Bone marrow (tissue), 2 donors: ENCODE measurements around the gene CORO7.

Experiments
- DNase-seq, 2 donors: peaks; one replicate each; lab custom pipeline; 2025; lab: John Stamatoyannopoulos, UW

The CORO7 gene

DNA sequence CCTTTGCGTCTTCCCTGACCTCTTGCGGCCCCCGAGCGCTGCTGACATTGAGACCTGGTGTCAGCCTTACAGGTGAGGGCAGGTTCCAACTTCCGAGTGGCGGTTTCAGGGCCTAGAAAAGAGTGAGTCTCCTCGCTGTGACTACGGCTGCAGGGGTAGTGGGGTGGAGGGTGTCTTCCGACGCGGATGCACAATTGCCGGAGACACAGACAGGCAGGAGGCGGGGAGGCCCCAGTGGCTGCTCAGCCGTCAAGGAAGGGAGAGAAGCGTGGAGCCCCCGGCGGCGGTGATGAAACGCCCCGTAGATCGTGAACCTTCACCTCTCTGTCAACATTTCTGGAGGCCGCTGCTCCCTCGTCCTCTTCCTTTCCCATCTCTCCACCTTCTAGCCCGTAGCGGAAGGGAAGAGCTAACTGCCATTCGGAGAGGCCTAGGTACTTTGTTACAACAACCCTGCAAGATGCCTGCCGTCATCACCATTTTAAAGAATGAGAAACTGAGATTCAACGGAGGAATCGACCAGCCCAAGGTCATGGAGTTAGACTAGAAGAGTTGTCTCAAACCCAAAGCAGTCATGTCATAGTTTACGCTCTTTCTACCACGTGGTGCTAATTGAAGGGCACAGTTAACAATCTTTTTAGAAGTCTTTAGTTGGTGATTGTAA lies 9.8 kb upstream of the CORO7 start:
- no peak for DNase-seq

DNA sequence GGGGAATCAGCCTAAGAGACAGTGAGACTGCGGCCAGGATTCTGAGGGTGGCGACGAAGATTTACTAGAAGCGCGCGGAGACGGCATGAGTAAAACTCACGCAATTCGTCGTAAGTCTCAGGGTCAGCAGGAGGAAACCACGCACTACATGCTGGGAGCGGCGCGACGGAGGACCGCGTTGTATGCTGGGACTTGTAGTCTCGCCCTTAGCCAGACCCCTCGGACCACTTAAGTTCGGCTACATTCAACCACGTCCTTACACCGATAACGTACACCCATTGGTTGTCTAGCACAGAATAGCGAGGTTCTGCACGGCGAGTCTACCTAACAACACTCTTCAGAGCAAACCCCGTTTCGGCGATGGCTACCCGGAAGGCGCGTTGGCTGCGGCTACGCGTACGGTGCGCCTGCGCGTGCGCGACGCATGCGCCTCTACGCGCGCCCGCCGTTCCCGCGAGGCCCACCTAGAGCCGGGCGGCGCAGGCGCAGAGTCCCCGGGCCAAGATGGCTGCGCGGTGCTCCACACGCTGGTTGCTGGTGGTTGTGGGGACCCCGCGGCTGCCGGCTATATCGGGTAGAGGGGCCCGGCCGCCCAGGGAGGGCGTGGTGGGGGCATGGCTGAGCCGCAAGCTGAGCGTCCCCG lies 9.1 kb upstream of the CORO7 start, which contains the start of gene DNAJA3:
DNAJA3 (plus strand) TSS at position 491 of the 643 bp plus-strand sequence; CDS start at position 505, 14 bp downstream.
- peak; percentile 92 to 94 for DNase-seq

GRCh38 chr16:4420505-4421105 lies 4.2 kb upstream of the CORO7 start:
- DNase-seq = no peak

DNA sequence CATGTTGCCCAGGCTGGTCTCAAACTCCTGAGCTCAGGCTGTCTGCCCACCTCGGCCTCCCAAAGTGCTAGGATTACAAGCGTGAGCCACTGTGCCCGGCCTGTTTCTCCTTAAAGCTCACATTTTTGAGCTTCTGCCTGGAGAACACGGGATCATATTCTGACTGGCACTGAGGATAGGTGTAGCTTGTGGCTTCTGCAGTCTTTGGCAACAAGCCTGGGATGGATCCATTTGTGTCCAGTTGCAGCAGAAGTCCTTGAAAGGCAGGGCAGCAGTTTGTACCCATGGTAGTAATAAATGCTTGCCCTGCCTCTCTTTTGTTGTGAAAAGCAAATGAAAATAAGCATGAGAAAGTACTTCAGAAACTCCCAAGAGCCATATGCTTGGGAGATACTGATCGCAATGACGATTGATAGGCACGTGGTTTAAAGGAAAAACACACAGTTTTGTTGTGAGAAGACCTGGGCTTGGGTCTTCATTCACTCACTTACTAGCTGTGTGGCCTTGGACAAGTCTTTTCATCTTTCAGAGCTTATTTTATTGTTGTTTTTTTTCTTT lies 3.1 kb upstream of the CORO7 start:
- DNase-seq = no peak

- peak; percentile 44 to 50 for DNase-seq
Observed at GRCh38 chr16:4415538-4416199, 727 bp downstream of the CORO7 start.

GRCh38 chr16:4414187-4414917 lies 2.0 kb downstream of the CORO7 start:
- no peak for DNase-seq

DNA sequence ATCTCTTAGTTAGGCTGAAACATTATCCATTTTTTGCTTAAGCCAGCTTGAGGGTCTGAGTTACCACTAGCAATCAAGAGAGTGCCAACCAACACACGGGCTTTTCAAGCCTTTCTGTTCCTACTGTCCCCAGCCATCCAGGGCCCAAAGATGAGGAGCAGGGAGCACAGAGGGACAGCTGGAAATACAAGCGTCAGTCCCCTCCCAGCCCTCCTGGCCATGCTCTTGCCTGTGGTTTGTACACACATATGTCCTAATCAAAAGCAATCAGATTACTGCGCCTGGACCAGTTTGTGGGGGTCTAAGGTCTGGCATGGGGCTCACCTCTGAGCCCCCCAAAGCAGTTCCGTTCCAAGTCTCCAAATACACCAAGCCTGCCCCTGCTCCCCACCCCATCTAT lies 3.5 kb downstream of the CORO7 start:
- DNase-seq = no peak

DNA sequence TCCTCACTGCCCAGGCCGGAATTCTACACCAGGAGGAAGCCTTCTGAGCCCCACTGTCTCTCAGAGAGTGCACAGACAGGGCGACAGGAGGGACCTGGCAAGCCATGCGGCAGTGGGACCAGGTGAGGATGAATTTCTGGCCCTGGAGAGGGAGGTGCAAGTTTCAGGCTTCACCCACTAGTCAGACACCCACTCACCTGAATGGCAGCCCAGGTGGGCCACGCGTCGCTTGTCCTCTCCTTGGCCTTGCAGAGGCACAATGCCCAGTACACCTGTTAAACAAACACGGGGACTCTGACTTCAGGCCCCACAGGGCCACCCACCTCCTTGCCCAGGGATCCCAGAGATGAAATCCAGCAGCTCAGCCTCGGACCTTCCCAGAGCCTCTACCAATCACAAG lies 4.2 kb downstream of the CORO7 start:
- DNase-seq = no peak

- no peak for DNase-seq
Observed at GRCh38 chr16:4411684-4412083, 4.7 kb downstream of the CORO7 start.

DNA sequence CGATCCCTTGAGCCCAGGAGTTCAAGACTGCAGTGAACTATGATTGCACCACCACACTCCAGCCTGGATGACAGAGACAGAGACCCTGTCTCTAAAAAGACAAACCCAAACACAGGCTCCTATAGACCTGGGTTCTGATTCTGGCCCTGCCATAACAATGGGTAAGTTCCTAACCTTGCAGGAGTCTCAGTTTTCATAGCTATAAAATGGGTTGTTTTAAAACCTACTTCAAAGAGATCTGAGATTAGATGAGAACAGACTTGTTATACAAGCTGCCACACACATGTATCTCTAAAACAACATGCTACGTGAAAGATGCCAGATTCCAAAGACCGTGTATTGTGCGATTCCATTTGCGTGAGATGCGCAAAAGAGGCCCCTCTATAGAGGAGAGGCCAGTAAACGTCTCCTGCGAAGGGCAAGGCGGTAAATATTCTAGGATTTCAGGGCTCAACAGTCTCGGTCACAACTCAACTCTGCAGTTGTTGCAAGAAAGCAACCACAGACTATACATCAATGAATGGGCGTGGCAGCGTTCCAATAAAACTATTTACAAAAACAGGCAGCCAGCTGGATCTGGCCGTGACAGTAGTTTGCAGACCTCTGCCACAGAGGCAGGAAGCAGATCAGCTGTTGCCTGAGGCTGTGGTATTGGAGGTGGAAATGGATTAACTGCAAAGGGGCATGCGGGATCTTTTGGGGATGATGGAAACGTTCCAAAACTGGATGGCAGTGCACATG lies 5.9 kb downstream of the CORO7 start:
- DNase-seq = no peak

- DNase-seq = no peak
Observed at GRCh38 chr16:4409081-4409932, 7.1 kb downstream of the CORO7 start.

DNA sequence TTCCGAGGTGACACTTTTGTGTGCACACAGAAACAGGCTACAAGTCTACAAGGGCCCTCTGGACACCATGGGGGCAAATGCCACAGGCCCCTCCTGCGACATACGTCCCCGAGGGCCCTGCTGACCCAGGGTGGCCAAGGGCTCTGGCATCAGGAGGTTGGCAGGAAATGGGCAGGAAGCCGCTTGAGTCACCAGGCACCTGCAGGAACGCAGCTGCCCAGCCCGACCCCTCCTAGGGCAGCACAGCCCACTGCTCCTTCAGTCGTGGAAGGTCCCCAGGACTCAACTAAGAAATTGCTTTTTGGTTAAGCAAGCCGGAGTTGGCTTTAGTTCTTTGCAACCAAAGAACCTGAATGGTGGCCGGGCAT lies 8.1 kb downstream of the CORO7 start:
- DNase-seq = no peak

GRCh38 chr16:4407543-4408322 lies 8.7 kb downstream of the CORO7 start:
- no peak for DNase-seq

- DNase-seq = no peak
Observed at GRCh38 chr16:4404967-4405696, 11.3 kb downstream of the CORO7 start.

DNA sequence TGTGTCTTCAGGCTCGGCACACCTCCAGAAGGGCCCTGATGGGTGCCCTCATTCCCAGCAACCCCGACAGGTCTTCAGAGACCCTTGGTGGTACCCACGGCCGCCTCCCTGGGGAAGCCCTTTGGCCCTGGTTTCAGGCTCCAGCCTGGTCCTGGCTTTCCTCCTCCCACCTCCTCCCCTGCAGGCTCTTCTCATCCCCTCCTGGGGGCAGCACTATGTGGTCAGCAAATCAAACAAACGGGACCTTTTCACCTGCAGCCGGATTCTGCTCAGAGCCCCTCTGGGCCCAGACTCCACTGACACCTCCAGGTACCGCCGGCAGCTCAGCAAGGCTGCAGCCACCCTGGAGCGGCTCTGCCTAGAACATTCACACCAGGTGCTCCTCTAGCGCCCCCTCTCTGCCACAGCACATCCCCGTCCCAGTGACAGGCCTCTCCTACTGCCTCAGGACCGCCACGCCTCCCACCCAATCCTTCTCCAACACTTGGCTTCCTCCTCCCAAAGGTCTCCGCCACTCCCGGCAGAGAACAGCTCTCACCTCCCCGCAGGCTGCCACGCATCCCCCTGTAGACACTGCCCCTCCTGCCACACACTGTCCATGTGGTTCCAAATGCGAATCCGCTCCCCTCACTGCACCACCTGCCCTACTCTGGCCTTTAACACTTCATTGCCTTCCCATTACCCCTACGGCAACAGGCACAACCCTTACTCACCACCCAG lies 12.0 kb downstream of the CORO7 start:
- peak in 1 of 2 donors; percentile 16 for DNase-seq

GRCh38 chr16:4403133-4403949 lies 13.1 kb downstream of the CORO7 start:
- no peak for DNase-seq
